Mononuclear cell (primary cell): ENCODE data around the gene ZNF667. TPM values are rescaled to one million over a fixed set of nuclear protein-coding genes. Genes with fewer than 3 reads are reported as not detected.
A peak's percentile ranks its signal among the peaks of the same experiment; 100 is the strongest.

Experiments
- H3K27me3 ChIP-seq: 2 replicates; pipeline ENCODE4 v1.6.0; 2011; ENCODE audit warnings: low read length, control low read depth; ENCODE audit not compliant: insufficient read depth
- H3K4me1 ChIP-seq: 2 replicates; pipeline ENCODE4 v1.5.1; 2011; ENCODE audit warnings: mild to moderate bottlenecking, low read length, control low read depth; ENCODE audit not compliant: insufficient read depth
- H3K4me3 ChIP-seq: 2 replicates; pipeline ENCODE4 v1.5.1; 2011; ENCODE audit warnings: mild to moderate bottlenecking, low read length, moderate library complexity
- H3K9me3 ChIP-seq: 2 replicates; pipeline ENCODE4 v1.5.1; 2011; ENCODE audit warnings: low read depth, mild to moderate bottlenecking, control low read depth, low read length
- total RNA-seq: library from RNA; depleted of rRNA; stranded (reverse); fragments of >200 nt; gene quantifications from one replicate; pipeline ENCODE4 v1.2.3, GENCODE V29; 2012

ZNF667 gene
- total RNA-seq, 1 donor = 2.9 TPM

DNA sequence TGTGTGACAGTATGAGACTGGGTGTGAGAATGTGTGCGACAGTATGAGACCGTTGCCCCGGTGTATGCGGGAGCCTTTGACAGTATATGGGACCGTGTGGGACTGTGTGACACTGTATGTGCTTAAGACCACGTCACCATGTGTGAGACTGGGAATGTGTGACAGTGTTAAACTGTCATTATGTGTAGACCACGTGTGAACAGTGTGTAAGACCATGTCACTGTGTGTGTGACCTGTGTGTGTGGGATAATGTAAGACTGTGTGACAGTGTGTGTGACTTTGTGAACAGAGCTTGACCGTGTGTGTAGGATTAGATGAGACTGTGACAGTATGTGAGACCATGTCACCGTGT lies 72.5 kb downstream of the ZNF667 start:
- peaks cover 37% of the 10 kb centered on the region for H3K9me3 ChIP-seq
- no peaks in the 10 kb centered on the region for H3K27me3 ChIP-seq
- peaks cover 19% of the 10 kb centered on the region for H3K4me1 ChIP-seq
- H3K4me3 ChIP-seq = peak overlapping the region; percentile 71

- H3K4me3 ChIP-seq = peak within 1 kb of the TSS; percentile 71
- peaks cover 19% of the 10 kb centered on the region for H3K4me1 ChIP-seq
- no peaks in the 10 kb centered on the region for H3K27me3 ChIP-seq
- peaks cover 36% of the 10 kb centered on the region for H3K9me3 ChIP-seq
These were observed 73.1 kb downstream of the ZNF667 start, which contains the start of gene ZNF583 for GRCh38 chr19:56403764-56404704. TSS of gene ZNF583 (plus strand) at chr19:56404332. CDS start at chr19:56407115, 2,783 bp downstream.

DNA sequence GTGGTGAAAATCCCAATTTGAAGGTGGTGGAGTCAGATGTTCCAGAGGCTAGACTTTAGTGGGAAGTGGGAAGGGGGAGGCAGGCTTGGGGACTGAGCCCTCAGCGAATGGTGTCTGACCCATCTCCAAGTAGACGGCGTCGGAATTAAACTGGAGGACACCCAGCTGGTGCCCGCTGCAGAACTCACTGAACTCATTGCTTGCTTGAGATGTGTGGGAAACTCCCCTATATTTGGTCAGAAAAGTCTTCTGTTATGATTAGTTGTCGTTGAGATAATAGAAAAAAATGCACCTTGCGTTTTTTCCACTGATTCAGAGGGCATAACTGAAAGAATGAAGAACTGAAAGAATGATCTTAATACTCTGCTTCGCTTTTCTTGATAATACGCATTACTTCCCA lies 73.9 kb downstream of the ZNF667 start:
- Histone ChIP-seq H3K27me3 (no peaks in the 10 kb centered on the region), H3K9me3 (peaks cover 28% of the 10 kb centered on the region), H3K4me1 (peaks cover 19% of the 10 kb centered on the region), H3K4me3 (peak overlapping the region; percentile 71)

DNA sequence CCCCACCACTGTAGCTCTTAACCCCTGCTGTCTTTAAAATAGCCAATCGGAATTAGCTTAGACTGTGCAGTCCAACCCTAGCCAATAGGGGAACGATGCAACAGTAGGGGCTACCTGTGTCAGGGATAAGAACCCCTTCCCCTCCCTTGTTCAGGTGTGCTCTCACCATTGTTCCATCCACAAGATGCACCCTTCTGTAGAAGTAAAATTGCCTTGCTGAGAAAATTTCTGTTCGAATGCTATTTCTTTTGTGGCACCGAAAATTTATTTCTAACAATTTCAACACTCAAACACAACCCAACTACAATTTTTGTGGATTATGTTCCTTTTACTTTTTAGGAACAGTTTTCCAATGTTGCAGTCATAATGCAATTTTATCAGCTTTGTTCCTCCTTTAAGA lies 76.7 kb downstream of the ZNF667 start:
- Histone ChIP-seq H3K9me3 (peaks cover 17% of the 10 kb centered on the region), H3K4me1 (peaks cover 19% of the 10 kb centered on the region), H3K27me3 (no peaks in the 10 kb centered on the region), H3K4me3 (no peak overlapping the region)

DNA sequence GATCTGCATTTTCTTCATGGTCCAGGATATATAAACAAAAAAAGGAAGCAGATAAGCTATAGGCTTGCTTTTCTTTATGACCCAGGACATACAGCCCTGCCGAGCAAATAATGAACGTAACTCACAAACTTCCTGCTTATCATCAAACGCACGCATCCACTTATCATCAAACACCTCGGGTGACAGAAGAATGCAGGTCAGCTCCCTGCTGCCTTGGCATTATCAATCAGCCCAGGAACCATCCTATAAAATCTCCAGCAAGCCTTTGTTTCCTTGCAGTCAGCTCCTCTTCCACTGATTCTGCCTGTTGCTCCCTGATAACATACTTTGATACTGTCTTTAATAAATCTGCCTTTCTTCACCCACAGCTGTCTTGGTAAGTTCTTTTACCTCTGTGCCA lies 78.3 kb downstream of the ZNF667 start:
- Histone ChIP-seq H3K9me3 (peaks cover 27% of the 10 kb centered on the region), H3K4me1 (peaks cover 8% of the 10 kb centered on the region), H3K27me3 (no peaks in the 10 kb centered on the region)

GRCh38 chr19:56393119-56394012 lies 83.8 kb downstream of the ZNF667 start, which contains the start of gene ZNF582:
TSS of gene ZNF582 (minus strand) at chr19:56393534. CDS start at chr19:56391752, 1,782 bp downstream.
- Histone ChIP-seq H3K9me3 (peaks cover 18% of the 10 kb centered on the region), H3K27me3 (no peaks in the 10 kb centered on the region), H3K4me1 (peaks cover 3% of the 10 kb centered on the region), H3K4me3 (peak within 1 kb of the TSS; percentile 60)

More for the DNA sequence above, 78.3 kb downstream of the ZNF667 start:
- no peak overlapping the region for H3K4me3 ChIP-seq

Other genes starting within 250 kb of the ZNF667 start
- not detected for gene EDDM13, start 204.6 kb downstream of the ZNF667 start, total RNA-seq
- gene ZSCAN5A, start 162.5 kb downstream of the ZNF667 start, total RNA-seq = 4.5 TPM
- 1.4 TPM for gene ZNF582, start 83.8 kb downstream of the ZNF667 start, total RNA-seq
- 1.0 TPM for gene ZNF583, start 73.0 kb downstream of the ZNF667 start, total RNA-seq
- gene ZNF471, start 30.5 kb upstream of the ZNF667 start, total RNA-seq = 1.2 TPM
- gene ZFP28, start 61.6 kb upstream of the ZNF667 start, total RNA-seq = 1.7 TPM
- 0.94 TPM for gene ZNF470, start 90.1 kb upstream of the ZNF667 start, total RNA-seq
- gene ZNF71, start 118.0 kb upstream of the ZNF667 start, total RNA-seq = 2.3 TPM
- gene SMIM17, start 165.8 kb upstream of the ZNF667 start, total RNA-seq = not detected
- gene ZNF835, start 194.4 kb upstream of the ZNF667 start, total RNA-seq = 0.42 TPM